CD8-positive, alpha-beta memory T cell (primary cell): ENCODE measurements around the gene TSPAN3. TPM values are rescaled to one million over a fixed set of nuclear protein-coding genes. Genes with fewer than 3 reads are reported as not detected.

ENCODE experiments used
- CTCF ChIA-PET: fragments of 350-600 bp; sonication (Branson Sonifier 250); formaldehyde crosslinking; loops from one replicate; lab custom pipeline; 2021; ENCODE audit warnings: antibody characterized with exemption; lab: Charles Lee
- POLR2A ChIA-PET: fragments of 350-600 bp; sonication (Branson Sonifier 250); formaldehyde crosslinking; loops from one replicate; lab custom pipeline; 2021; ENCODE audit warnings: antibody characterized with exemption; lab: Charles Lee
- DNase-seq, 5 donors: peaks; one replicate each; pipeline versions ENCODE4 v3.0.0 to v3.0.0-alpha.2; 2020 to 2022; ENCODE audit warnings: mixed read lengths in 1 of 5
- H3K27ac ChIP-seq: one replicate; pipeline ENCODE4 v1.7.0; 2013; ENCODE audit warnings: low read depth, mild to moderate bottlenecking, low read length, moderate library complexity
- H3K27me3 ChIP-seq: 2 replicates; pipeline ENCODE4 v1.7.0; 2013; ENCODE audit warnings: low read length, mild to moderate bottlenecking; ENCODE audit not compliant: insufficient read depth, poor library complexity, severe bottlenecking
- H3K36me3 ChIP-seq: 2 replicates; pipeline ENCODE4 v1.7.0; 2013; ENCODE audit warnings: mild to moderate bottlenecking, low read length, moderate library complexity; ENCODE audit not compliant: insufficient read depth
- H3K4me1 ChIP-seq: 2 replicates; pipeline ENCODE4 v1.7.0; 2013; ENCODE audit warnings: mild to moderate bottlenecking, low read length, moderate library complexity; ENCODE audit not compliant: insufficient read depth
- H3K4me3 ChIP-seq: 2 replicates; pipeline ENCODE4 v1.7.0; 2013; ENCODE audit warnings: mild to moderate bottlenecking, low read length
- H3K9me3 ChIP-seq: 2 replicates; pipeline ENCODE4 v1.7.0; 2013; ENCODE audit warnings: mild to moderate bottlenecking, low read length
- H3K27ac Mint-ChIP-seq, 8 donors: one replicate each; pipeline ENCODE4 v1.8.0; 2020 to 2021; ENCODE audit warnings: mixed read lengths in 8 of 8, mild to moderate bottlenecking in 6 of 8, inconsistent platforms in 3 of 8, moderate library complexity in 3 of 8
- H3K27me3 Mint-ChIP-seq, 2 donors: one replicate each; pipeline ENCODE4 v1.8.0; 2020 to 2021; ENCODE audit warnings: mixed read lengths in 2 of 2, mild to moderate bottlenecking in 1 of 2, moderate library complexity in 1 of 2
- H3K36me3 Mint-ChIP-seq, 3 donors: one replicate each; pipeline ENCODE4 v1.8.0; 2020 to 2021; ENCODE audit warnings: mixed read lengths in 3 of 3, inconsistent platforms in 1 of 3, mild to moderate bottlenecking in 1 of 3
- H3K4me1 Mint-ChIP-seq, 3 donors: one replicate each; pipeline ENCODE4 v1.8.0; 2020 to 2021; ENCODE audit warnings: mixed read lengths in 3 of 3, inconsistent platforms in 1 of 3, mild to moderate bottlenecking in 1 of 3
- H3K4me3 Mint-ChIP-seq, 7 donors: one replicate each; pipeline ENCODE4 v1.8.0; 2020 to 2021; ENCODE audit warnings: mixed read lengths in 7 of 7, mild to moderate bottlenecking in 6 of 7, moderate library complexity in 4 of 7, inconsistent platforms in 2 of 7
- H3K9me3 Mint-ChIP-seq, 5 donors: one replicate each; pipeline ENCODE4 v1.8.0; 2020 to 2022; ENCODE audit warnings: mixed read lengths in 5 of 5, mild to moderate bottlenecking in 3 of 5, moderate library complexity in 2 of 5, inconsistent platforms in 1 of 5
- polyA plus RNA-seq: library from polyadenylated mRNA; unstranded; fragments of 300-500 nt; fragmentation: Illumina TruSeq; gene quantifications from one replicate; pipeline ENCODE4 v1.2.3, GENCODE V29; 2021
- total RNA-seq, 2 experiments: library from RNA; stranded (reverse); gene quantifications; one replicate each; pipeline ENCODE4 v1.2.3, GENCODE V29; 2021

Gene TSPAN3
- total and polyA plus RNA-seq, 3 experiments from 2014 or later: 45.2 to 60.5 (median 59.3) TPM

DNA sequence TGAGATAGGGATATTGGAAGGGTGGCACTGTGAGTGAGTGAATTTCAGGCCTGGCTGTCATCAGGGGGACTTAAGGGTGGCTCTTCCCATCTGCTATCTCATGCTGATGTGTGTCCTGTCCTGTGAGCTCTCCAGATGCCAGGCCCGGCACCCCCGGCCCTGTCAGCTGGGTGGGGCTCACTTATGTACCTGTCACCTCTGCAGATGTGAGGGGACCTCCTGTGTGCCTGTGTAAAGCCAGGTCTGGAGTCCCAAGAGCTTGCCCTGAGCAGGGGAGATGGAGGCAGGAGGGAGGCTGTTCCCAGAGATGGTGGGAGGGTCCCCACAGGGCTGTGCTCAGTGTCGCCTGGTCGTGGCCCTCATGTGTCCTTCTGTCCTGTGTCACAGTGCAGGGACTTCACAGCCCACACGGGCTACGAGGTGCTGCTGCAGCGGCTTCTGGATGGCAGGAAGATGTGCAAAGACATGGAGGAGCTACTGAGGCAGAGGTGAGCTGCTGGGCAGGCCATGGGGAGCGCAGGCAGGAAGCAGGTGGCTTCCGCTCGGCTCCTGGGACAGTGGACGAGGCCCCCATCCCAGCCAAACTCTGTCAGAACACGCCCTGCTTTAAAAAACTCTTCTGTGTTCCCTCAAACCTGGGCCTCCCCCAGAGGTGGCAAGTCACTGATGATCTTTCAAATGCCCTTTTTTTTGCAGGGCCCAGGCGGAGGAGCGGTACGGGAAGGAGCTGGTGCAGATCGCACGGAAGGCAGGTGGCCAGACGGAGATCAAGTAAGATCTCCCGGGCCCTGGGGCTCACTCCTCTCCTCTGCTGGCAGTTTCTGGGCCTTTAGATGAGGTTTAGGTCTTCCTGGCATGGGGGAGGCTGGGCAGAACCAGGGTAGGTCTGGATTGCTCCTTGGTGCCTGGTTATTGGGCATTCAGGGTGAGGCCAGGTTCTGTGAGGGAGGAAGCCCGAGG, 52.9 kb downstream of the TSPAN3 start:
- Histone ChIP-seq H3K27me3 (no peaks in the 10 kb centered on the region), H3K4me1 (peaks cover 100% of the 10 kb centered on the region), H3K4me3 (no peak overlapping the region), H3K9me3 (no peaks in the 10 kb centered on the region), H3K36me3 (peaks cover 10% of the 10 kb centered on the region), H3K27ac (peak overlapping the region; percentile 21)
- Mint-ChIP-seq H3K4me3 (peak overlapping the region in 6 of 7 donors; percentile 15 to 70 (median 49)), H3K4me1 (peaks cover 94 to 100% (median 99%) of the 10 kb centered on the region in 3 donors), H3K36me3 (peaks cover under 1 to 51% (median 12%) of the 10 kb centered on the region in 3 donors), H3K9me3 (no peaks in the 10 kb centered on the region), H3K27ac (peak overlapping the region; percentile 82 to 99 (median 94)), H3K27me3 (peaks cover 0 to 2% of the 10 kb centered on the region in 2 donors)
- DNase-seq: peak in 1 of 5 donors; percentile 37
- POLR2A ChIA-PET: interaction anchor here (6.2 kb wide), 1 partner anchor 21 kb away, joined by 97 read pairs; the partner anchor contains the start of gene PSTPIP1
- CTCF ChIA-PET: interaction anchor here (0.8 to 3.7 kb wide), 5 partner anchors 10 to 87 kb away, joined by 3 to 17 read pairs (median 9); partner anchors contain the start of genes PSTPIP1 and RCN2

- H3K27ac ChIP-seq: peak overlapping the region; percentile 21
- H3K27ac Mint-ChIP-seq: peak overlapping the region; percentile 61 to 99 (median 90)
- peak overlapping the region in 5 of 7 donors; percentile 17 to 87 (median 67) for H3K4me3 Mint-ChIP-seq
- peaks cover 0 to 2% of the 10 kb centered on the region in 2 donors for H3K27me3 Mint-ChIP-seq
- DNase-seq: peak in 1 of 5 donors; percentile 40
- peaks cover 10% of the 10 kb centered on the region for H3K36me3 ChIP-seq
- peaks cover 93 to 100% (median 99%) of the 10 kb centered on the region in 3 donors for H3K4me1 Mint-ChIP-seq
- H3K4me3 ChIP-seq: no peak overlapping the region
- H3K9me3 Mint-ChIP-seq: no peaks in the 10 kb centered on the region
- H3K27me3 ChIP-seq: no peaks in the 10 kb centered on the region
- H3K36me3 Mint-ChIP-seq: peaks cover 5 to 52% (median 10%) of the 10 kb centered on the region in 3 donors
- H3K9me3 ChIP-seq: no peaks in the 10 kb centered on the region
- H3K4me1 ChIP-seq: peaks cover 100% of the 10 kb centered on the region
- ChIA-PET CTCF (interaction anchor here (0.8 to 3.7 kb wide), 7 partner anchors 9 to 86 kb away, joined by 3 to 17 read pairs (median 5); partner anchors contain the start of genes PSTPIP1 and RCN2), POLR2A (interaction anchor here (6.2 kb wide), 1 partner anchor 20 kb away, joined by 97 read pairs; the partner anchor contains the start of gene PSTPIP1)
Observed at GRCh38 chr15:77017091-77017660, 53.7 kb downstream of the TSPAN3 start.

- no peak for DNase-seq
- ChIA-PET CTCF (interaction anchor here (0.9 to 3.7 kb wide), 6 partner anchors 13 to 43 kb away, joined by 3 to 17 read pairs (median 7); partner anchors contain the start of gene PSTPIP1), POLR2A (interaction anchor here (1.0 to 6.2 kb wide), 2 partner anchors 19 to 27 kb away, joined by 4 to 97 read pairs; partner anchors contain the start of gene PSTPIP1)
- peaks cover 5 to 49% (median 8%) of the 10 kb centered on the region in 3 donors for H3K36me3 Mint-ChIP-seq
- peaks cover 91 to 100% (median 99%) of the 10 kb centered on the region in 3 donors for H3K4me1 Mint-ChIP-seq
- H3K36me3 ChIP-seq: peaks cover 10% of the 10 kb centered on the region
- peak overlapping the region in 6 of 7 donors; percentile 29 to 89 (median 86) for H3K4me3 Mint-ChIP-seq
- peaks cover 98% of the 10 kb centered on the region for H3K4me1 ChIP-seq
- H3K27ac Mint-ChIP-seq: peak overlapping the region in 7 of 8 donors; percentile 82 to 99 (median 92)
- H3K9me3 ChIP-seq: no peaks in the 10 kb centered on the region
- H3K27ac ChIP-seq: no peak overlapping the region
- H3K27me3 ChIP-seq: no peaks in the 10 kb centered on the region
- no peaks in the 10 kb centered on the region for H3K27me3 Mint-ChIP-seq
- H3K9me3 Mint-ChIP-seq: no peaks in the 10 kb centered on the region
- H3K4me3 ChIP-seq: no peak overlapping the region
Observed at GRCh38 chr15:77016321-77016695, 54.6 kb downstream of the TSPAN3 start.

DNA sequence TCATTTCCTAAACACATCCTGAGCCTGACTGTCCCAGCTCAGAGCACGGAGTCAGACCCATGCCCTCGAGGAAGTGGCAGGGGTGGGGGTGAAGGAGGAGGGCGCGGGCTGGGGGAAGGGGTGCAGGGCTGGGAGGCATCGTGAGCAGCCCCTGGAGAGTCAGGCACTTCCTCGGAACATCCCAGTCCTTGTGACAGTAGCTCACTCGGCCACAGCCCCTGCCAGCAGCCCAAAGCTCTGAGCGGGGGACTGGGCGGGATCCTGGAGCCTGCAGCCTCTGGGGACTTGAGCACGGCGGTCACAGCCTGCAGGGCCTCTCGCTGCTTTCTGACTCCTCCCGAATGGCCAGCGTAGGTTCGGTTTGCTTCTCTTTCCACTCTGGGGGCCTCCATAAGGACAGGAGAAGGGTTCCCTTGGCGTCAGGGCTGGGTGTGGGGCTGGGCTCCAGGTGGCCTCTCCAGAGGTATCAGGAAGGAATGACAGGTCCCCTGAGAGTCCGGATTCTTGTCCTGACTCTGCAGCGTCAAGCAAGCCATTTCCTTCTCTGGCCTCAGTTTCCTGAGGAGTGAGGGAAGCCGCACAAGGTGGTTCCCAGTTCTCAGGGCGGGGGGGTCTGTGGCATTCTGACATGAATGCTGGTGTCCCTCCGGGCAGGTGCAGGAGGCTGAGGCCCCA, 55.1 kb downstream of the TSPAN3 start:
- Mint-ChIP-seq H3K36me3 (peaks cover 5 to 52% (median 8%) of the 10 kb centered on the region in 3 donors), H3K9me3 (no peaks in the 10 kb centered on the region), H3K27ac (peak overlapping the region; percentile 82 to 99 (median 94)), H3K4me1 (peaks cover 91 to 100% (median 99%) of the 10 kb centered on the region in 3 donors), H3K4me3 (peak overlapping the region; percentile 61 to 90 (median 89)), H3K27me3 (no peaks in the 10 kb centered on the region)
- peaks cover 97% of the 10 kb centered on the region for H3K4me1 ChIP-seq
- no peak overlapping the region for H3K4me3 ChIP-seq
- peak in 1 of 5 donors; percentile 54 for DNase-seq
- CTCF ChIA-PET: interaction anchor here (0.9 to 3.7 kb wide), 9 partner anchors 8 to 42 kb away, joined by 3 to 17 read pairs (median 5); partner anchors contain the start of gene PSTPIP1
- H3K27ac ChIP-seq: peak overlapping the region; percentile 3
- POLR2A ChIA-PET: interaction anchor here (1.0 to 6.2 kb wide), 2 partner anchors 19 to 27 kb away, joined by 4 to 97 read pairs; partner anchors contain the start of gene PSTPIP1
- no peaks in the 10 kb centered on the region for H3K9me3 ChIP-seq
- no peaks in the 10 kb centered on the region for H3K27me3 ChIP-seq
- peaks cover 10% of the 10 kb centered on the region for H3K36me3 ChIP-seq

DNA sequence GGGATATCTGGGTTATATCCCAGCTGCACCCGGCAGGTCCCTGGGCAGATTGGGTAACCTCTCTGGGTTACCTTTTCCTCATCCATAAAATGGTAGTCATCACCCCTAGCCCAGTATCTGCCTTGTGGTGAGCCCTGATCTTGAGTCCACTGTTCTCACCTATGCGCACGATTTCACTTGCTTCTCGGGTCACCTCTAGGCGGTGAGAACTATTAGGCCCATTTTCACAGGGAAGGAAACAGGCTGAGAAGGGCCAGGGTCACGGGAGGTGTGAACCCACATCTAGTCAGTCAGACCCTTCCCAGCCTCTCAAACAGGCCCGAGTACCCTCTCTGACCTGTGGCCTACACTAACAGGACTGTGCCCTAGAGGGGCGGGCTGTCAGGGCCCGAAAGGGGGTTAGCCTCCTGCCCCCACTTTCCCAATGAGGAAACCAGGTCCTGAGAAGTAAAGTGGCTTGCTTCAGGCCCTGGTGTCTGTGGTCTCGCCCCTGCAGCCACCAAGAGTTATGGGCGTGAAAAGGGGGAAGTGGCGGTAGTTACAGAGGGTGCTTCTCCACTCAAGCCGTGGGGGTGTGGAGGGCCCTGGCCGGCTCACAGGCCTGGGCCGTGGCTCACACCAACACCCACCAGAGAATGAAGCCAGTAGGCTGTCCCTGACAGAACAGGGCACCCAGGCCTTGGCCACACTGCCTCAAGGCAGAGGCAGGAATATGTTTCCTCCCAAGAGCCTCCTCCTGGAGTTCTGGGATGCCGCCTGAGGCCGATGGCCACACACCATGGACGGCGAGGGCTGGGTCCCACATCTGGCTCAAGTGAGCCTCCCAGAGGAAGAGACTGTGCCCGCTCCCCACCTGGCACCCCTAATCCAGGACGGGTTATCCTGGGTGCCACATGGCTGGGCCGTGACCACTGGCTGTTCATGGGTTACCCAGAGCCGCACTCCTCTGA, 56.5 kb downstream of the TSPAN3 start:
- POLR2A ChIA-PET: interaction anchor here (0.5 to 6.2 kb wide), 7 partner anchors 8 to 406 kb away, joined by 3 to 97 read pairs (median 4); partner anchors contain the start of genes HMG20A and PSTPIP1
- DNase-seq: peak in 3 of 5 donors; percentile 35 to 67 (median 36)
- Mint-ChIP-seq H3K9me3 (no peaks in the 10 kb centered on the region), H3K4me3 (peak overlapping the region; percentile 66 to 90 (median 89)), H3K27ac (peak overlapping the region; percentile 82 to 100 (median 96)), H3K27me3 (no peaks in the 10 kb centered on the region), H3K4me1 (peaks cover 92 to 100% (median 99%) of the 10 kb centered on the region in 3 donors), H3K36me3 (peaks cover 5 to 47% (median 7%) of the 10 kb centered on the region in 3 donors)
- Histone ChIP-seq H3K27me3 (no peaks in the 10 kb centered on the region), H3K27ac (peak overlapping the region; percentile 64), H3K36me3 (peaks cover 5% of the 10 kb centered on the region), H3K4me1 (peaks cover 97% of the 10 kb centered on the region), H3K9me3 (no peaks in the 10 kb centered on the region), H3K4me3 (peak overlapping the region; percentile 37)
- CTCF ChIA-PET: interaction anchor here (0.9 to 5.1 kb wide), 14 partner anchors 9 to 407 kb away, joined by 3 to 52 read pairs (median 3); partner anchors contain the start of gene PSTPIP1

- H3K36me3 Mint-ChIP-seq: peaks cover 4 to 46% (median 5%) of the 10 kb centered on the region in 3 donors
- DNase-seq: peak; percentile 51 to 97 (median 86)
- H3K4me3 ChIP-seq: peak overlapping the region; percentile 47
Observed at GRCh38 chr15:77013776-77014131, 57.2 kb downstream of the TSPAN3 start.

More at GRCh38 chr15:77013776-77014131, 57.2 kb downstream of the TSPAN3 start:
- Histone ChIP-seq H3K9me3 (no peaks in the 10 kb centered on the region), H3K36me3 (peaks cover 3% of the 10 kb centered on the region), H3K4me1 (peaks cover 97% of the 10 kb centered on the region), H3K27ac (peak overlapping the region; percentile 64), H3K27me3 (no peaks in the 10 kb centered on the region)
- Mint-ChIP-seq H3K4me3 (peak overlapping the region; percentile 66 to 90 (median 89)), H3K27ac (peak overlapping the region; percentile 82 to 100 (median 96)), H3K9me3 (no peaks in the 10 kb centered on the region), H3K27me3 (no peaks in the 10 kb centered on the region), H3K4me1 (peaks cover 92 to 100% (median 99%) of the 10 kb centered on the region in 3 donors)
- ChIA-PET CTCF (interaction anchor here (0.6 to 5.1 kb wide), 12 partner anchors 10 to 408 kb away, joined by 3 to 52 read pairs (median 4); partner anchors contain the start of gene PSTPIP1), POLR2A (interaction anchor here (0.5 to 6.2 kb wide), 7 partner anchors 8 to 484 kb away, joined by 3 to 97 read pairs (median 4); partner anchors contain the start of gene PSTPIP1)
